HG03039 (cell line): ENCODE results near the gene MXRA7.
"Not testable (repeated sequence)": the region's sequence is repeated elsewhere in the genome, so short reads cannot be mapped to it uniquely, and the experiment has no call there.

ENCODE experiments used
- ATAC-seq: cut with Tn5 transposase; IDR thresholded peaks from one replicate; pipeline ENCODE4 v1.9.1; 2021; ENCODE audit warnings: mild to moderate bottlenecking, moderate library complexity; ENCODE audit not compliant: unreplicated experiment

Gene MXRA7

GRCh38 chr17:76654408-76654807 is 56.4 kb downstream of the MXRA7 start:
- no peak for ATAC-seq

- ATAC-seq = no peak
Observed at GRCh38 chr17:76650504-76650903, 60.3 kb downstream of the MXRA7 start.

GRCh38 chr17:76646712-76647111 is 64.1 kb downstream of the MXRA7 start:
- ATAC-seq = no peak

- no peak for ATAC-seq
Observed at GRCh38 chr17:76645481-76645880, 65.3 kb downstream of the MXRA7 start.

GRCh38 chr17:76644995-76645394 is 65.8 kb downstream of the MXRA7 start:
- no peak for ATAC-seq

- no peak for ATAC-seq
Observed at GRCh38 chr17:76643553-76644148, 67.1 kb downstream of the MXRA7 start, which contains the start of gene ST6GALNAC1. ST6GALNAC1 (minus strand) TSS chr17:76643757; CDS start chr17:76643638, 119 bp downstream.

- ATAC-seq = no peak
Observed at GRCh38 chr17:76642994-76643393, 67.8 kb downstream of the MXRA7 start.

- ATAC-seq = no peak
Observed at GRCh38 chr17:76642032-76642561, 68.7 kb downstream of the MXRA7 start.

GRCh38 chr17:76641501-76641900 is 69.3 kb downstream of the MXRA7 start:
- no peak for ATAC-seq

GRCh38 chr17:76640550-76641380 is 70.0 kb downstream of the MXRA7 start:
- no peak for ATAC-seq

GRCh38 chr17:76638263-76638662 is 72.5 kb downstream of the MXRA7 start:
- no peak for ATAC-seq

- not testable (repeated sequence) for ATAC-seq
Observed at GRCh38 chr17:76636486-76637206, 74.1 kb downstream of the MXRA7 start.

- ATAC-seq = no peak
Observed at GRCh38 chr17:76635659-76636360, 75.0 kb downstream of the MXRA7 start.

- ATAC-seq = no peak
Observed at GRCh38 chr17:76635039-76635438, 75.7 kb downstream of the MXRA7 start.

GRCh38 chr17:76633628-76634328 is 77.0 kb downstream of the MXRA7 start:
- no peak for ATAC-seq

- ATAC-seq = no peak
Observed at GRCh38 chr17:76631821-76632565, 78.8 kb downstream of the MXRA7 start.

GRCh38 chr17:76630151-76630550 is 80.6 kb downstream of the MXRA7 start:
- ATAC-seq = no peak
